Ramos (cell line): ENCODE data around the gene SKI.

Source experiments
- in situ Hi-C: fragments of 300-500 bp; cut with MboI; formaldehyde crosslinking; loops from one replicate; pipeline ENCODE4 v1.14.3; 2022; ENCODE audit warnings: low sequenced_read_pairs; ENCODE audit not compliant: unreplicated experiment

SKI gene

GRCh38 chr1:2344744-2345296 is 116.7 kb downstream of the SKI start:
- in situ Hi-C loops = no loop called here

DNA sequence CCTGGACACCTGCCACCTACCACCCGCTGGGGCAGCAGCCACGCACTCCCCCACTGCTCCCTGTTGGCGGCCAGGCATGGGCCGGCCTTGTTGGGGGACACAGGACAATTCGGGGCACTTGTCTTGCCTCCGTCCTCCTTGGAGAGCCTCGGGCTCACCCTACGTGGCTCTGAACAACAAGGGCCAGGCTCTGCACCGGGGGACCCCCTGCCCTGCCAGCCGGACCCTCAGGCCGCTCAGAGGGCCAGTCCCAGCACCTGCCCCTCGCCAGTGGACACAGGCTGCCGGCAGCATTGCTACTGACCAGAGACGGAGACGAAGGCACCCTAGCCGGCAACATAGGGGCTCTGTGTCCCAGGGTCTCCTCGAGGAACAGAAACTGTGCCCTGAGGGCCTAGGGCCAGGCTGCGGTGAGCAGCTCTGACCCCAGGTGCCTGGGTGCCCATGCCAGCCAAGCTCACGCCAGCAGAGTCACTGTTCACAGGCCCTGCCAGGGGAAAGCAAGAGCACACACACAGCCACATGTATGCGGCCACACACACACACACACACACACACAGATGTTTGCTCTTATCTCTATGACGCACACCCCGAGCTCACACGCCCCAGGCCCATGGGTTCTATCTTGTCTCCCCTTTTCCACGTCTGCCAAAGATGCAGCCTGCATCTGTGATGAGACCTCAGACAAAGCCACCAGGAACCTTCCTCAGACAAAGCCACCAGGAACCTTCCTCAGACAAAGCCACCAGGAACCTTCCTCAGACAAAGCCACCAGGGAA is 117.4 kb downstream of the SKI start:
- in situ Hi-C loops = no loop called here

- in situ Hi-C loops = no loop called here
Observed at GRCh38 chr1:2346691-2347408, 118.7 kb downstream of the SKI start.

DNA sequence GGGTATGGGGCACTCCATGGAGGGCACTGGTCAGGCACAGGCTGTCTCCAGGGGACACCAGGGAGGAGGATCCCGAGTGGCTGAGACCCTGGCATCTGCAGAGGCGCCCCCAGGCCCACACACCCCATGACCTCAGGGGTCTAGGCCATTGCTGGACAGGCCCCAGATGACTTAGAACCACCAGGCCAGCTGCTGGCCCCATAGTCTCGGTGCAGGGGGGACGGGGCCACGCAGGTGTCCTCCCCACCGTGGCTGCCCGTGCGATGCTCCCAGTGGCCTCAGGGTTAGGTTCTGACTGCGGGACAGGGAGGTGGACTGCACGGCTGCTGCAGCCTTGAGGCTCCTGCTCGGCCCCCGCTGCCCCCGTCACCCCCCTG is 119.3 kb downstream of the SKI start:
- in situ Hi-C loops = no loop called here

DNA sequence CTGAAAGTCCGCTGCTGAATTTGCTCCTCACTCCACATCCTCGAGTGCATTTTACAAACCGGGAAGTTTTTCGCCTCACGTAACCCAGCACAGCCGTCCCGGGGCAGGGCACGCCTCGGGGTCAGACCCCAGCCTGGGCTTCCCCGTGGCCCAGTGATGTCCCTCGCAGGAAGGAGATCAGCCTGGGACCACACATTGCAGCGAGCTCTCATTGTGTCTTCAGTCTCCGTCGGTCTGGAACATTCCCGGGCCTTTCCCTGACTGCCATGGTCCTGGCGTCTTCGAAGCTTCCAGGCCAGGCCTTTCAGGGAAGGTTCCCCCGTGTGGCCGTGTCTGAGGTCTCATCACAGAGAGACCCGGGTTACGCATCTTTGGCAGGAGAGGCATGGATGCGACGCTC is 119.8 kb downstream of the SKI start:
- in situ Hi-C loops = no loop called here

- in situ Hi-C loops = no loop called here
Observed at GRCh38 chr1:2348346-2349325, 120.5 kb downstream of the SKI start.

GRCh38 chr1:2349806-2350205 is 121.7 kb downstream of the SKI start:
- in situ Hi-C loops = no loop called here

- in situ Hi-C loops = no loop called here
Observed at GRCh38 chr1:2350501-2350900, 122.4 kb downstream of the SKI start.

DNA sequence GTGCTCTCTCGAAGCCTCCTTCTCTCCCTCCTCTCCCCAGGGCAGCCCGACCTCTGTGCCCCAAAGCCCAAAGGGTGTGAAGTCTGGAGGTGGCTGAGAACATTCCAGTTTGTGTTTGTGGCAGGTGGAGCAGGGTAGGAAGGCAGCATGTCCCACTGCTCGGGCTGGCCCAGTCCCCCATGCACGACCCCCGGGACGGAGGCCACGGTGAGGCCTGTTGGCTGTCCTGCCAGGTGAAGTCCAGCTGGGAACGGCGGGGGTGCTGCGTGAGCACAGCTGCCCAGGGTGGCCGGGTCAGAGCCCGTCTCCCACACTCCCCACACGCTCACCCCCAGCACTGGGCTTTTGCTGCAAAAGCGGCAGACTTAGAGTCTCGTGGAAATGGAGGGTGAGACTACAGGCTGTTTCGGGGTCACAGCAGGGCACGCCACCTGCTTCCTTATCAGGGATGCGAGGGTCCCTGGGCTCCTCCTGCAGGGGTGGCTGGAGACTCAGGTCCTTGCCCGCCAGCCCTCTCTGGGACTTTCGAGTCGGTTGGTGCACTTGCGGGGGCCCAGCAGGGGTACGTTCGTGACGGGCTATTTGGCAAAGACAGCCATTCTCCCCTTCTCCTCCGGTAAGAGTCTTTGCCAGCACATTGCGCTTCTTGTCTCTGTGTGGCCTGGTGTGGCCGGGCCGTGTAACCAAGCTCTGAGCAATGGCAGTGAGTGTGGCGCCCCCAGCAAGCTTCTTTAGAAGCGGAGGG is 123.0 kb downstream of the SKI start:
- in situ Hi-C loops = no loop called here

DNA sequence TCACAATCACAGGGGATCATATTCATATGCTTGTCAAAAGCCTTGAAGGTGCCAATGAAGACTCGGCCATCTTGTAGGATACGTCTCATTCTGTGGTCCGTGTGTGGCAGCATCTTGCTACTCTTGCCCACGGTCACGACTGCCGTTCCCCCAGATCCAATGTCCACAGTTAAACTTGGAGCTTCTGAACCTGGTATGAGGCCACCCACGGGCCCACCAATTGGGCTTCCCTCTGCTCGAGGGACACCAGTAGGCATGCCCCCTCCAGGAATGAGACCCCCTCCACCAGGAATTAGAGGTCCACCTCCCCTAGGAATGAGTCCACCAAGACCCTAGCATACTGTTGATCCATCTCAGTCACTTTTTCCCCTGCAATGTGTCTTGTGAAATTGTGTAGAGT is 123.6 kb downstream of the SKI start:
- in situ Hi-C loops = no loop called here

DNA sequence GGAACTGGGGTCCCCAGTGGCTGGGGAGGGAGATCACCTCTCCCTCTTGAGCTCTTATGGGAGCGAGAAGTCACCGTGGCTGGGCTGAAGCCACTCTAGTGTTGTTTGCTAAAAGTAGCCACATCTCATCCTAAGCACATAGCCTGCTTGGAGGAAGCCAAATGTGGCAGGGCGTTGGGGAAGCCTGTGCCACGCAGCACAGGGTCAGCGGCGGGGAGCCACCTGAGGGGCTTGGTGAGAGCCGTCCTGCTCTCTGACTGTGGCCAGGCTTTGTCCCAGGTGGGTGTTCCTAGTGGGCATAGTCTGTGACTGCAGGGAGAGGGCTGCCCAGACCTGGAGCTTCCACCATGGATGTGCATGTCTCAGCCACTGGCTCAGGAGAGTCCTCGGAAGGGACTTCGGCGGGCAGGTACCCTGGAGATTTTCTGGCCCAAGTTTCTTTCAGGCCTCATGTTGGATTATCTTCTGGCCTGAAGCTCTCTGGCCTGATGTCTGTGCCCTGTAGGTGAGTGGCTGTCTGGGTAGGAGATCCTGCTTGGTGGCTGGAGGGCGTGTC is 124.3 kb downstream of the SKI start:
- in situ Hi-C loops = no loop called here

GRCh38 chr1:2352897-2353550 is 124.9 kb downstream of the SKI start:
- in situ Hi-C loops = no loop called here

GRCh38 chr1:2353551-2354438 is 125.7 kb downstream of the SKI start:
- in situ Hi-C loops = no loop called here

DNA sequence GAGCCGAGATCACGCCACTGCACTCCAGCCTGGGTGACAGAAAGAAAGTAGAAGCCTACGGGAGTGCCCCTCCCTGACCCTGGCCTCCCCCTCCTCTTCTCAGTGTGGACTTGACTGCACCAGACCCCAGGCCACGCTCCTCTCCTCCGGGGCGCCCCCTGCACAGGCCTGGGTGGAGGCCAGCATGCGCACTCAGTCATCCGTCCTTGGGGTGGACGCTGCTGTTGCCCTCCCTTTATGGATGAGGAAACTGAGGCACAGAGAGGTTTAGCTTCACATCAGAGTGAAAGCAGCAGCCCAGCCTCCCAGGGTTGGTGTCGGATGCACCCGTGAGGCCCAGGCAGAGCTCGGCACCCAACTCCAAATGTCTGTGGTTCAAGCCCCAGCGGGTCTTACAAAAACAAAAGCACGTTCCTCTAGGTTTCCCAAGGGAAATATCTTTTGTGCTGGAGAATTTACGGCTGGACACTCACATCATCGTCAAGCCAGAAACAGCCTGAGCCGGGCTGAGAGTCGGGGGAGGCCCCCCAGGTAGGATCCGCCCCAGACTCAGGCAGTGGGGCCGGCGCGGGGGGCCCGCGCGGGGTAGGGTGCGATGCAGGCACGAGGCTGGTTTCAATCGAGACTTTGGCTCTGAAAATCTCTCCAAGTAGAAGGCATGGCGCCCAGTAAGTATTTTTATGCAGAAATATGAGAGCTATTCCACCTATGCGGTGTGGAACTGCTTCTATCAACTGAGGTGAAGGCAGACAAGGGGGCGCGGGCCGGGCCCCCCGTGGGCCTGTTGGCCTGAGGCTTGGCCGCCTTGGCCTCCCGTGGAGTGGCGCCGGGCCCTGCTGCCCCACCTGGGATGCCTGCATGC is 126.6 kb downstream of the SKI start:
- in situ Hi-C loops = no loop called here

DNA sequence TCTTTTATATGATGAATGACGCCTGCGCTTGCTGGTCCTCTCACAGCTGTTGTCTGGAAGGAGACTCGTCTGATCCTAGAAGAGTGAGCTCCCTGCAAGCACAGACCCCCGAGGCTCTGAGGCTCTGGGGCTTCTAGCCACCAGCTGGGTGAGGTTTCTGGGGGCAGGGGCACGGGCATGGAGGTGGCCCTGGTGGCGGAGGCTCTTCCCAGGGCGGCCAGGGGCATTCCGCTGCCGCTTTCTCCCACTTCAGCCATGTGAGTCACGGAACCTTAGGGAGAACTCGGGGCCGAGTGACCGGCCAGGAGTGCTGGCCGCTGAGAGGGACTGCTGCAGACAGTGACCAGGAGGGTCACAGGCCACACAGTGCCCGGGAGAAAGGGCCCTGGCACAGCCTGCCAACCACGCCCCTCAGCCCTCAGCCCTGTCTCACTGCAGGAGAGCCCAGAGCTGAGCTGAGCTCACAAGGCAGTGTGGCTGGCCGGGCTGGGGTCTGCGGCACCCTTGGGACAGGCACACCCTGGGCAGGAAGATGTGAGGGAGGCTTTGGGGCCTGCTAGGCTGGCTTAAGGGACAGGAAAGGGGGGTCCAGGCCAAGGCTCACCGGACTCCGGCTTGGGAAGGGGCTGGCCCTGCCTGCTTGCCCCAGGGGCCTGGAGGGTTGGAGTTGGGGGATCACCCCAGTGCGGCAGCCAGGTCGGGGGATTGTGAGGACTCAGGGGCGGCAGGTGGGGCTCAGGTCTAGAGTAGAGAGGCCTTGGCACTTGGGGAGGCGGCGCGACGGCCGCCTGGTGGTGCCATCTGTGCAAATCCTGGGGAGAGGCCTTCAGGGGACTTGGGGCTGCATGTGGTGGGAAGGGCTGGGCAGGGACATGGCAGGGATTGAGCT is 127.5 kb downstream of the SKI start:
- in situ Hi-C loops = no loop called here

DNA sequence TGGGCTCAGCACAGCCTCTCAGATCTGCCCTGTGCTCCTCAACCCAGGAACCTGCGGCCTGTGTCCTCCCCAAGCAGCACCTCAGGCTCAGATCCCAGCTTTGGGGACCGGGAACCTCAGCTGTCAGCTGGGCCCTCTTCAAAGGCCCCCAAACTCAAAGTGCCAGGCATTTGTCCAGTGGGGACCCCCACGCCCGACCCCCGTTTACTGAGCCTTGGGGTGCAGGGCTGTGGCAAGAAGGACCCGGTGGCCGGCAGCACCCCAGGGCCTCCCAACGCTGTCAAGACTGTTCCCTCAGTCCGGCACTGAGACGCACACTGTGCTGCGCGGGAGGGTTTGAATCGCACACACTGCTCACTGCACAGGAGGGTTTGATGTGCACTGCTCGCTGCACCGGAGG is 128.3 kb downstream of the SKI start:
- in situ Hi-C loops = no loop called here
